TTC549 (cell line): ENCODE data around the gene PUS10.
"Not testable (repeated sequence)": the region's sequence is repeated elsewhere in the genome, so short reads cannot be mapped to it uniquely, and the experiment has no call there.

ENCODE experiments used
- FAIRE-seq: peaks from 2 replicates; lab custom pipeline; 2012; peaks lifted over from hg19 to GRCh38; lab: Jason Lieb, UNC

Gene PUS10

GRCh38 chr2:61017556-61018317 is at the start of gene PUS10, which contains the start of gene PEX13:
Gene PUS10 (minus strand): TSS chr2:61018255. CDS start chr2:61011890, 6,365 bp downstream.
Gene PEX13 (plus strand): TSS chr2:61017720. CDS start chr2:61017760, 40 bp downstream.
- no peak for FAIRE-seq

- no peak for FAIRE-seq
These were observed 48.0 kb upstream of the PUS10 start, which contains the start of gene SANBR for GRCh38 chr2:61065714-61066709. Gene SANBR (plus strand): TSS chr2:61065871. CDS start chr2:61070351, 4,480 bp downstream.

DNA sequence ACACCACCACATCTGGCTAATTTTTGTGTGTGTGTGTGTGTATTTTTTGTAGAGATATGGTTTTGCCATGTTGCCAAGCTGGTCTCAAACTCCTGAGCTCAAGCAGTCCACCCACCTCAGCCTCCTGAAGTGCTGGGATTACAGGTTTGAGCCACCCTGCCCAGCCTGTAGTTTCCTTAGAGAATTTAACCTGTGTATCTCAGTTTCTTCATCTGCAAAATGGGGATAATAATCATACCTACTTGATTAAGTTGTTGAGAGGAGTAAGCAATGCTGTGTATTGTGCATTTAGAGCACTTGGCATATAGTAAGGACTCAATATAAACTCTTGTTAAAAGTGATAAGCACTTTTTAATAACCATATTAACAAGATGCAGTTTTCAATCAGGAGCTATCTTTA is 41.3 kb upstream of the PUS10 start:
- no peak for FAIRE-seq

GRCh38 chr2:61057562-61057961 is 39.5 kb upstream of the PUS10 start:
- no peak for FAIRE-seq

- FAIRE-seq: no peak
These were observed 37.5 kb upstream of the PUS10 start for GRCh38 chr2:61055557-61055956.

DNA sequence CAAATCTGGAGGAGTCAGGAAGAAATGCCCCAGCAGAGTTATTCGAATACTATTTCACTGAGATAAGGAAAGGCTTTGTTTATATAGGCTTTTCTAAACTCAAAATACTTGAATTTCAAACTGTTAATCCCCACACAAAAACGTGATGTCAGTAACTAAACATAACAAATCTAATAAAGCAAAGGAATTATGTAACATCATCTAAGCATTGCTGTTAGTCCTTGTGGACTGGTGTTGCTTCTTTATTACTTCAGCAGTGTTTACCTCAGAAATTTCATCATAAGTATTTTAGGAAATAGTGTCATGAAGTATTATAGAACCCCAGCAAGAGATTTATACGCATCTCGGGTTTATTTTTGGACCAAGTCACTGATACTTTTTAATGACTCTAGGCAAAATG is 27.9 kb upstream of the PUS10 start:
- no peak for FAIRE-seq

GRCh38 chr2:61045226-61045625 is 27.2 kb upstream of the PUS10 start:
- peak; percentile 46 for FAIRE-seq

DNA sequence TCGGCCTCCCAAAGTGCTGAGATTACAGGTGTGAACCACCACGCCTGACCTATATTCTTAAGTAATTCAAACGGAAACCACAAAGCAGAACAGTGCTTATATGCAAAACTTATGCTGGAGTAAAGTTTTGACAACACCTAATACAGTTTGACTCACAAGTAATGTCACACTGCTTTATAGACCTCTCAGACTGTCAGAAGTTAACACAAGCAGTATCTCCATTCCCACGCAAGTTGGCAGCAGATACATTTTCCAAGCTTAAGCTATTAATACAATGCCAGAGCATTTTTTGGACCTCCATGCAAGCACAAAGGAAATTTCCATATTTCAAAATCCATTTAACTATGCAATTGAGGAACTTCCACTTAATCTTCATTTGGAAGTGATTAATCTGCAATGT is 26.6 kb upstream of the PUS10 start:
- FAIRE-seq: no peak

DNA sequence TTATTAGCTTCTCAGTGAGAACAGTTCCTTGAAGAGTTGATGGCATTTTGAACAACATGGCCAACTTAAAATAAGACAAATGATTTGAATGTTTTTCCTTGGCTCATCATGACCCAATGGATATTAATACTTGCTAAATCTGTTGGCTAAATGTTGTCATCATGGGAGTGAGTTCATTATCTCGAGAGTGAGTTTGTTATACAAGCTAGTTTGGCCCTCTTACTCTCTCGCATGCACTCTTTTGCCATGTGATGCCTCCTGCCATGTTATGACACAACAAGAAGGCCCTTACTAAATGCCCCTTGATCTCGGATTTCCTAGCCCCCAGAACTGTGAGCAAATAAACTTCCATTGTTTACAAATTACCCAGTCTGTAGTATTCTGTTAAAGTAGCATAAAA is 24.8 kb upstream of the PUS10 start:
- no peak for FAIRE-seq

- not testable (repeated sequence) for FAIRE-seq
These were observed 18.6 kb upstream of the PUS10 start for GRCh38 chr2:61036643-61037042.

GRCh38 chr2:61034592-61034991 is 16.5 kb upstream of the PUS10 start:
- not testable (repeated sequence) for FAIRE-seq

DNA sequence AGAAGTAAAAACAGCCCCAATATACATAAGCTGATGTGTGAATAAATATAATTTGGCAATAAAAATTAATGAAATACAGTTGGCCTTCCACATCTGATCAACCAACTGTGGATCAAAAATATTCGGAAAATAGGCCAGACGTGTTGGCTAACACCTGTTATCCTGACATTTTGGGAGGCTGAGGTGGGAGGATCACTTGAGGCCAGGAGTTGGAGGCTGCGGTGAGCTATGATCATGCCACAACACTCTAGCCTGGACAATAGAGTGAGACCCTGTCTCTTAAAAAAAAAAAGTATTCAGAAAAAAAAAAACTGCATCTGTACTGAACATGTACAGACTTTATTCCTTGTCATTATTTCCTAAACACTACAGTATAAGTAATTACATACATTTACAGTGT is 11.5 kb upstream of the PUS10 start:
- FAIRE-seq: no peak

GRCh38 chr2:61023670-61024069 is 5.6 kb upstream of the PUS10 start:
- FAIRE-seq: no peak

DNA sequence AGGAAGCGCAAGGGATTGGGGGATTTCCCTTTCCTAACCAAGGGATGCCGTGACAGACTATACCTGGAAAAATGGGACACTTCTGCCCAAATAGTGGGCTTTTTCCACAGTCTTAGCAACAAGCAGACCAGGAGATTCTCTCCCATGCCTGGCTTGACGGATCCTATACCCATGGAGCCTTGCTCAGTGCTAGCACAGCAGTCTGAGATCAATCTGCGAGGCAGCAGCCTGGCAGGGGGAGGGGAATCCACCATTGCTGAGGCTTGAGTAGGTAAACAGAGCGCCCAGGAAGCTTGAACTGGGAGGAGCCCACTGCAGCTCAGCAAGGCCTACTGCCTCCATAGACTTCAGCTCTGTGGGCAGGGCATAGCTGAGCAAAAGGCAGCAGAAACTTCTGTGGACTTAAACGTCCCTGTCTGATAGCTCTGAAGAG is 3.2 kb upstream of the PUS10 start:
- FAIRE-seq: no peak

DNA sequence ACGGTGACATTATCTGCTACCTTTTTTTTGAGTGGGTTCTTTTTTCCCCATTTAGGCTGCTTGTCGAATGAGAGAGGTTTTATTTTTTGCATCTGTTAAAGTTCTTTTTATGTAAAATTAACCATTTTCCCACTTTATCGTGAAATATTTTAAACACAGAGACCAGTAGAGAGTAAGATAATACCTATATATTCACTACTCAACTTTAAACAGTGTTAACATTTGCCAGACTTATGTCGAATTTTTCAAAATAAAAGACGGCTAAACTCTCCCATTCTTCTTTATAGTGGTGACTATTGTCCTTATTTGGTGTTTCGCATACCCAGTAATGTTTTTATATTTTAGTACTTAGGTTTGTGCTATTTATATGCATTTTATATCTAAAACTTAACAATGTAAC is 743 bp upstream of the PUS10 start:
- peak; percentile 3 for FAIRE-seq

DNA sequence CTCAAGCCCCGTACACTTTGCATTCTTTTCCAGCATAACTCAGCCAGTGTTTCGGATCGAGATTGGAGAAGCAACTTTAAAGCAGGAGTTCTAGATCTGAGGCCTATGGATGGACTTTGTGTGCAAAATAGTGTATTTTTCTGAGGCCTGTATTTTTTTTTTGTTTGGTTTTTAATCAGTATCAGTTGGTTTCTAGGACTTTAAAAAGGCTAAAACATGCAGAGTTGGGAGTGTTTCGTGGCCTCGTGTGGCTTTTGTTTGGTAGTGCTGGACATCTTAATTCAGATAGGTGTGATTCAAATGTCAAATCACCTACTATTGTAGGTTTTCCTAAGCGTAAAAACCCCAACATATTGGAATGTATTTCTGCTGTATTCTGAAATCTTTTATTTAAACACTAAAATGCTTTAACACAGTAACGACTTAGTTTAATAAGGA is 282 bp upstream of the PUS10 start:
- no peak for FAIRE-seq

DNA sequence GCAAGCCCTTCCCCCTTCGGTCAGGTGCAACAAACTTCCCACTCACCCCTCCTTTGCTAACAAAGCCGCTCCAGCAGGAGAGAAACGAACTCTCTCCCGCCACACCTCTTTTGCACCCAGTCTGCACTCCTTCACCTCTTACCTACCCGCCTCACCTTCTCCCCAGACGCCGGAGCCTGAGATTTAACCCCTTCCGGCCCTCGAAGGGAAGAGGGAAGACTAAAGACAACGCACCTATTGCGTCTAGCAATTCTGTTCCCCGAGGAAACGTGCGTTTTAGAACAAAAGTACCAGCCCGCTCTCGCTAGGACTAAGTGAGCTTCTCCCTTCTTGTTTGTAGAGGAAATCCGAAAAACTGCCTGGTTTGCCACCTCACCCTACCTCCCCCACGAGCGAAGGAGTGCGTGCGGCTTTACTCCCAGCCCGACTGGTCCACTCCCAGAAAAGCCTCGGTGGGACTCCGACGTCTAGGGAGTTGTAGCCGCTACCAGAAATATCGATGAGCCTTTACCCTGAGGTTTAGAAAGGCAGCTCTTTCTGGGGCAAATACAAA is 976 bp downstream of the PUS10 start:
- no peak for FAIRE-seq

DNA sequence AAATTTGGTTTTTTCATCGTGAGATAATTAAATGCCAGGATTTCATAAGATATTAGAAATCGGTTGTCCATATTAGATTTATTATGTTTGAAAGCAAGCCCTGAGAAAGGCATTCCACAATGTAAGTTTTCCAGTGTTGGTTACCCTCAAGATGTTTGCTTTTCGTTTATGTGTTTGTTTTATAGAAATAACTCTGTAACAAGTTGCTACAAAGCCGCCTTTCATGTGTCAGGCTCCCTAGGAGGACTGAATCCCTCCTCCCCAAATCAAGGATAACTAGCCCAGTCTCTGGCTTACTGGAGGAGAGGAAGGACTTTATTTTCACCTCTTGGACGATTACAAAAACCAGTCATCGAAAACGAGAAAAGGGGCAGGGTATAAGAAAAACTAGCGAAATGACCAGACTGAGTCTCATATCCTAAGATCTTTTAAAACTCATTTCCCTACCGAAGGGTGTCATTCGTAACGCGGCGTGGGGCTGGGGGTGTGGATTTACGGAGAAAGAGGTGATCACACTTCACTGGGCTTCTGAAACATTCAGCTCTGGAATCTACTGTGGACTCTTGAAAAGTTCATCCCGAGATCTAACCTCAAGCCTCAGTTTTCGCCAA is 1.6 kb downstream of the PUS10 start:
- no peak for FAIRE-seq

DNA sequence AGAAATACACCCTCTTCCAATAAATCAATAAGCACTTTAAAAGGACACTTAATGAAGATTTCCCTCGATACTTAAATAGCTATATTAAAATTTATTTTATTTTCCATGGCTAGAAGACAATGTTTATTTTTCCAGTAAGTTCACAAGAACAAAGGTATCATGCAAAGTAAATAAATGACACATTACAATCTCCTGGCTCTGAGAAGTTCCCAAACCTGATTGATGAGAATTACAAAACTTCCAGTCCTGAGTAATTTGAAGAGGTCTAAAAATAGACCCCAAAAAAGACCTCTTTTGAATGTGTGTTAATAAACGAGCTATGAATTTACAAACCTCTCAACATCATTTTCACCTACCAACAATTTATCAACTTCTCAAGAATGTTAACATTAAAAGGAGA is 2.1 kb downstream of the PUS10 start:
- FAIRE-seq: no peak

GRCh38 chr2:61014763-61015162 is 3.3 kb downstream of the PUS10 start:
- FAIRE-seq: no peak

GRCh38 chr2:61013382-61013781 is 4.7 kb downstream of the PUS10 start:
- no peak for FAIRE-seq

DNA sequence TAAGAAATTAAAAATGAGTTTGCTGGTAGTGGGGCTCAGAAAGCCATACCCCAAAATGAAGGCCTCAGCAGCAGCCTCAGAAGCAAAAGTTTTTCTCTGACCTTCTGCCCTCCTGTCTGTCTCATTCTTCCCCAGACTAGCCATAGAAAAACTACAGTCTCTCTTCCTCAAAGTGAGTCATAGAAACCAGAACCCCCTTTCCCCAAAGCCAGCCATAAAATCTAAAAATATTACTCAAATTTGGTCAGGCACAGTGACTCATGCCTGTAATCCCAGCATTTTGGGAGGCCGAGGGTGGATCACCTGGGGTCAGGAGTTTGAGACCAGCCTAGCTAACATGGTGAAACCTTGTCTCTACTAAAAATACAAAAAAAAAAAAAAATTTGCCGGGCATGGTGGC is 5.8 kb downstream of the PUS10 start:
- not testable (repeated sequence) for FAIRE-seq
